CD14-positive monocyte (primary cell): ENCODE data around the gene RSRC1. TPM values are rescaled to one million over a fixed set of nuclear protein-coding genes. Genes with fewer than 3 reads are reported as not detected.

ENCODE experiments used
- DNase-seq, 3 donors: peaks; one replicate each; pipeline ENCODE4 v3.0.0-alpha.2; 2011 to 2022
- H2AFZ ChIP-seq: 2 replicates; pipeline ENCODE4 v1.6.0; 2012; ENCODE audit warnings: mild to moderate bottlenecking, low read depth, low read length, inconsistent platforms; ENCODE audit not compliant: insufficient read depth, poor library complexity, severe bottlenecking
- H3K27ac ChIP-seq, 2 donors: 1 replicate in 1 of 2; 2 replicates in 1 of 2; pipeline ENCODE4 v1.5.1; 2012 to 2013; ENCODE audit warnings: low read length in 2 of 2, control low read depth in 1 of 2, inconsistent platforms in 1 of 2, low read depth in 1 of 2, mild to moderate bottlenecking in 1 of 2
- H3K27me3 ChIP-seq, 2 donors: one replicate each; pipeline versions ENCODE4 v1.6.0 to v1.6.1; 2011 to 2013; ENCODE audit warnings: low read length in 2 of 2; ENCODE audit not compliant: control insufficient read depth in 2 of 2, insufficient read depth in 2 of 2
- H3K36me3 ChIP-seq, 2 donors: replicated peaks in 1 of 2; 1 replicate in 1 of 2; 2 replicates in 1 of 2; pipeline versions ENCODE4 v1.5.1 to v1.6.1; 2012 to 2013; ENCODE audit warnings: low read length in 2 of 2, control low read depth in 1 of 2, inconsistent platforms in 1 of 2, mild to moderate bottlenecking in 1 of 2; ENCODE audit not compliant: insufficient read depth in 2 of 2, control insufficient read depth in 1 of 2
- H3K4me1 ChIP-seq, 2 donors: 1 replicate in 1 of 2; 2 replicates in 1 of 2; pipeline versions ENCODE4 v1.5.1 to v1.6.1; 2012 to 2013; ENCODE audit warnings: low read length in 2 of 2, control low read depth in 1 of 2, inconsistent platforms in 1 of 2, mild to moderate bottlenecking in 1 of 2, moderate library complexity in 1 of 2; ENCODE audit not compliant: insufficient read depth in 2 of 2, control insufficient read depth in 1 of 2
- H3K4me2 ChIP-seq: replicated peaks from 2 replicates; pipeline ENCODE3; 2012; ENCODE audit warnings: low read length, moderate library complexity, mild to moderate bottlenecking; ENCODE audit not compliant: poor library complexity, severe bottlenecking; ENCODE audit errors: extremely low read depth
- H3K4me3 ChIP-seq, 3 experiments: fragments of 200-600 bp in 1 of 3; sonication (generic) in 1 of 3; replicated peaks in 1 of 3; 1 replicate in 2 of 3; 2 replicates in 1 of 3; pipeline ENCODE4 v1.5.1; 2011 to 2013; ENCODE audit warnings: low read length in 3 of 3, mild to moderate bottlenecking in 3 of 3, control low read depth in 2 of 3, low read depth in 2 of 3, inconsistent platforms in 1 of 3, moderate library complexity in 1 of 3
- H3K79me2 ChIP-seq: 2 replicates; pipeline ENCODE4 v1.6.0; 2012; ENCODE audit warnings: mild to moderate bottlenecking, control low read depth, inconsistent platforms, low read length, moderate library complexity; ENCODE audit not compliant: insufficient read depth
- H3K9ac ChIP-seq: 2 replicates; pipeline ENCODE4 v1.6.0; 2017; ENCODE audit warnings: low read length, mild to moderate bottlenecking; ENCODE audit not compliant: insufficient read depth, poor library complexity, severe bottlenecking
- H3K9me3 ChIP-seq, 2 donors: replicated peaks in 1 of 2; 1 replicate in 1 of 2; 2 replicates in 1 of 2; pipeline versions ENCODE4 v1.5.1 to v1.6.1; 2012 to 2013; ENCODE audit warnings: low read length in 2 of 2, control low read depth in 1 of 2; ENCODE audit not compliant: control insufficient read depth in 1 of 2, insufficient read depth in 1 of 2
- H4K20me1 ChIP-seq: 2 replicates; pipeline ENCODE4 v1.6.0; 2012; ENCODE audit warnings: mild to moderate bottlenecking, low read length, control low read depth, moderate library complexity; ENCODE audit not compliant: insufficient read depth
- H3K27ac Mint-ChIP-seq, 7 donors: one replicate each; pipeline ENCODE4 v1.8.0; 2020; ENCODE audit warnings: mild to moderate bottlenecking in 7 of 7, mixed read lengths in 7 of 7, moderate library complexity in 6 of 7, inconsistent platforms in 2 of 7
- H3K27me3 Mint-ChIP-seq, 3 donors: one replicate each; pipeline ENCODE4 v1.8.0; 2021 to 2022; ENCODE audit warnings: low read depth in 3 of 3, mild to moderate bottlenecking in 3 of 3, mixed read lengths in 3 of 3, moderate library complexity in 3 of 3, inconsistent platforms in 1 of 3
- H3K36me3 Mint-ChIP-seq, 2 donors: one replicate each; pipeline ENCODE4 v1.8.0; 2020; ENCODE audit warnings: mixed read lengths in 2 of 2, inconsistent platforms in 1 of 2, mild to moderate bottlenecking in 1 of 2
- H3K4me1 Mint-ChIP-seq: one replicate; pipeline ENCODE4 v1.8.0; 2020; ENCODE audit warnings: mild to moderate bottlenecking, mixed read lengths
- H3K4me3 Mint-ChIP-seq, 2 donors: one replicate each; pipeline ENCODE4 v1.8.0; 2020; ENCODE audit warnings: mild to moderate bottlenecking in 2 of 2, mixed read lengths in 2 of 2, moderate library complexity in 1 of 2
- H3K9me3 Mint-ChIP-seq, 7 donors: one replicate each; pipeline ENCODE4 v1.8.0; 2020 to 2022; ENCODE audit warnings: mixed read lengths in 7 of 7, mild to moderate bottlenecking in 6 of 7, moderate library complexity in 6 of 7, inconsistent platforms in 2 of 7
- WGBS: methylation state at CpG from one replicate; pipeline ENCODE4 v1.1.5; 2013; ENCODE audit warnings: missing lambda C conversion rate; ENCODE audit not compliant: insufficient coverage; 5-methylcytosine and 5-hydroxymethylcytosine counted together
- intact Hi-C, 2 donors: fragments of 100-400 bp; cut with micrococcal nuclease; formaldehyde crosslinking; loops; one replicate each; pipeline versions ENCODE4 v1.15.0 to v1.15.1; 2023
- polyA plus RNA-seq, 3 donors: library from polyadenylated mRNA; depleted of rRNA in 1 of 3; unstranded in 2 of 3; stranded (reverse) in 1 of 3; fragments of 300-500 nt in 2 of 3; fragments of >200 nt in 1 of 3; fragmentation: Illumina TruSeq in 2 of 3; gene quantifications; 1 replicate in 2 of 3; 2 replicates in 1 of 3; pipeline ENCODE4 v1.2.3, GENCODE V29; 2012 to 2021
- TF ChIP-seq, protein P1 (sequence below): fragments of 200-600 bp; IDR thresholded peaks from one replicate; pipeline ENCODE4 v1.8.0; 2022; ENCODE audit warnings: antibody characterized with exemption, mild to moderate bottlenecking

Gene RSRC1
- polyA plus RNA-seq, 3 donors, result 6.6 to 31.7 (median 15.1) TPM

DNA sequence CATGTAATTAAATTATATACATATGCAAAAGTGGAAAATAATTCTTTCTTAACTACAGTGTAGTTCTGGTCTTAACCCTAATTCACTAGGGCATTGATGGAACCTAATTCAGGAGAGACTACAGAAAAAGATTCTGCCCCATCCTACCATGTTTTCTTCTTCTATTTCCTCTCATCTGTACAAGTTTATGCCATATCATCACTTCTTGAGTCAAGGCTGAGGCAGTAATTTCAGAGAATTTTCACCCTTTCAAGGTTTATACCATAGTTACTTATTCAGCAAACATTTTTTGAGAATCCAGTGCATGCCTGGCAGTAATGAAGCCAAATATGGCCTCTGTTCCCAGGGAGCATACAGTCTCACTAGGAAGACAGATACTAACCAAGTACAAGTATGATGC lies 37.1 kb upstream of the RSRC1 start:
- Mint-ChIP-seq H3K9me3 (no peaks in the 10 kb centered on the region), H3K4me3 (no peak overlapping the region), H3K27me3 (peaks cover 0 to 3% (median under 1%) of the 10 kb centered on the region in 3 donors), H3K36me3 (no peaks in the 10 kb centered on the region), H3K27ac (no peak overlapping the region), H3K4me1 (no peaks in the 10 kb centered on the region)
- Histone ChIP-seq H4K20me1 (no peaks in the 10 kb centered on the region), H3K27ac (no peak overlapping the region), H3K9ac (no peak overlapping the region), H3K36me3 (no peaks in the 10 kb centered on the region), H3K4me1 (no peaks in the 10 kb centered on the region), H2AFZ (no peak overlapping the region), H3K4me2 (no peak overlapping the region), H3K9me3 (no peaks in the 10 kb centered on the region), H3K4me3 (no peak overlapping the region), H3K79me2 (no peaks in the 10 kb centered on the region), H3K27me3 (no peaks in the 10 kb centered on the region)
- no peak for DNase-seq
- TF ChIP-seq, protein P1, sequence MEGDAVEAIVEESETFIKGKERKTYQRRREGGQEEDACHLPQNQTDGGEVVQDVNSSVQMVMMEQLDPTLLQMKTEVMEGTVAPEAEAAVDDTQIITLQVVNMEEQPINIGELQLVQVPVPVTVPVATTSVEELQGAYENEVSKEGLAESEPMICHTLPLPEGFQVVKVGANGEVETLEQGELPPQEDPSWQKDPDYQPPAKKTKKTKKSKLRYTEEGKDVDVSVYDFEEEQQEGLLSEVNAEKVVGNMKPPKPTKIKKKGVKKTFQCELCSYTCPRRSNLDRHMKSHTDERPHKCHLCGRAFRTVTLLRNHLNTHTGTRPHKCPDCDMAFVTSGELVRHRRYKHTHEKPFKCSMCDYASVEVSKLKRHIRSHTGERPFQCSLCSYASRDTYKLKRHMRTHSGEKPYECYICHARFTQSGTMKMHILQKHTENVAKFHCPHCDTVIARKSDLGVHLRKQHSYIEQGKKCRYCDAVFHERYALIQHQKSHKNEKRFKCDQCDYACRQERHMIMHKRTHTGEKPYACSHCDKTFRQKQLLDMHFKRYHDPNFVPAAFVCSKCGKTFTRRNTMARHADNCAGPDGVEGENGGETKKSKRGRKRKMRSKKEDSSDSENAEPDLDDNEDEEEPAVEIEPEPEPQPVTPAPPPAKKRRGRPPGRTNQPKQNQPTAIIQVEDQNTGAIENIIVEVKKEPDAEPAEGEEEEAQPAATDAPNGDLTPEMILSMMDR, result no peak
- intact Hi-C loops, result no loop called here

DNA sequence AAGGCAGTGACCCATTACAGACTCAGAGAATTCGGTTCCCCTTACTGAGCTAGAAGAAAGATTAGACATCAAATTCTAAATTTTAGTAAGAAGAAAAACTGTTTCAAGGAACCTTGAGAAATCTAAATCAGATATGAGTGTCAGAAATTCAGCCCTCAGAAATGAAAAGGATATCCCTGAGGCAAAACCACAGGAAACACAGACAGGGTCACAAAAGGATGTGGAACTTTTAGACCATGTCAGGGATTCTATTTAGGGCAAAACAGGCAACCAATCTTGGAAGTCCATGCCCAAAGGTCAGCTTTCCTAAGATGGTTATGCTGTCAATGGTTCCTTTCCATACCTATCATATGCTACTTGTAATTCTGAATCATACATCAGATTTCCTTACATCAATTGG lies 35.3 kb upstream of the RSRC1 start:
- Histone ChIP-seq H3K27me3 (no peaks in the 10 kb centered on the region), H3K9ac (no peak overlapping the region), H3K9me3 (no peaks in the 10 kb centered on the region), H3K4me2 (no peak overlapping the region), H3K4me1 (no peaks in the 10 kb centered on the region), H3K4me3 (no peak overlapping the region), H4K20me1 (no peaks in the 10 kb centered on the region), H3K27ac (no peak overlapping the region), H3K79me2 (no peaks in the 10 kb centered on the region), H2AFZ (no peak overlapping the region), H3K36me3 (no peaks in the 10 kb centered on the region)
- intact Hi-C loops, result no loop called here
- H3K27ac Mint-ChIP-seq, result no peak overlapping the region
- peaks cover 0 to 4% (median 2%) of the 10 kb centered on the region in 3 donors for H3K27me3 Mint-ChIP-seq
- no peaks in the 10 kb centered on the region for H3K9me3 Mint-ChIP-seq
- TF ChIP-seq, protein P1, result no peak
- no peaks in the 10 kb centered on the region for H3K4me1 Mint-ChIP-seq
- no CpG with 5 or more reads among the region's 1 CpG for WGBS
- H3K36me3 Mint-ChIP-seq, result no peaks in the 10 kb centered on the region
- DNase-seq, result no peak
- no peak overlapping the region for H3K4me3 Mint-ChIP-seq
